Body of pancreas (tissue), 4 donors: ENCODE data around the gene GOPC.

Experiments used
- CTCF ChIP-seq, 7 experiments: fragments of 450-650 bp in 4 of 7; fragments of 200-600 bp in 3 of 7; sonication (generic) in 3 of 7; IDR thresholded peaks; one replicate each; pipeline ENCODE4 v1.5.1; 2016 to 2019; ENCODE audit warnings: antibody characterized with exemption in 7 of 7
- POLR2A ChIP-seq, 3 donors: fragments of 450-650 bp; IDR thresholded peaks; one replicate each; pipeline ENCODE4 v1.6.1; 2016; ENCODE audit warnings: antibody characterized with exemption in 3 of 3, mild to moderate bottlenecking in 2 of 3

GRCh38 chr6:117515326-117515725 lies 87.0 kb downstream of the GOPC start:
- TF ChIP-seq CTCF (IDR thresholded peaks at IDR 0.05) (no peak), POLR2A (IDR thresholded peaks at IDR 0.05) (no peak)
